ENCODE measurements around the gene NLRP3.
"Not testable (repeated sequence)": the region's sequence is repeated elsewhere in the genome, so short reads cannot be mapped to it uniquely, and the experiment has no call there.

The NLRP3 gene

GRCh38 chr1:247390996-247391395 lies 25.0 kb upstream of the NLRP3 start:
- DNase-seq: no peak

GRCh38 chr1:247392088-247392487 lies 23.9 kb upstream of the NLRP3 start:
- no peak for DNase-seq

DNA sequence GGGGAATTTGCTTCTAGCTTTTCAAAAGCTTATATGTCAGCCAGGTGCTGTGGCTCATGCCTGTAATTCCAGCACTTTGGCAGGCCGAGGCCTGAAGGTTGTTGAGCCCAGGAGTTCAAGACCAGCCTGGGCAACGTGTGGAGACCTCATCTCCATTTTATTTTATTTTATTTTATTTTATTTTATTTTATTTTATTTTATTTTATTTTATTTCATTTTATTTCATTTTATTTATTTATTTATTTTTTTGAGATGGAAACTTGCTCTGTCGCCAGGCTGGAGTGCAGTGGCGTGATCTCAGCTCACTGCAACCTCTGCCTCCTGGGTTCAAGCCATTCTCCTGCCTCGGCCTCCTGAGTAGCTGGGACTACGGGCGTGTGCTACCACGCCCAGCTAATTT lies 20.9 kb upstream of the NLRP3 start:
- DNase-seq: not testable (repeated sequence)

- DNase-seq: no peak
Observed at GRCh38 chr1:247400685-247401084, 15.3 kb upstream of the NLRP3 start.

DNA sequence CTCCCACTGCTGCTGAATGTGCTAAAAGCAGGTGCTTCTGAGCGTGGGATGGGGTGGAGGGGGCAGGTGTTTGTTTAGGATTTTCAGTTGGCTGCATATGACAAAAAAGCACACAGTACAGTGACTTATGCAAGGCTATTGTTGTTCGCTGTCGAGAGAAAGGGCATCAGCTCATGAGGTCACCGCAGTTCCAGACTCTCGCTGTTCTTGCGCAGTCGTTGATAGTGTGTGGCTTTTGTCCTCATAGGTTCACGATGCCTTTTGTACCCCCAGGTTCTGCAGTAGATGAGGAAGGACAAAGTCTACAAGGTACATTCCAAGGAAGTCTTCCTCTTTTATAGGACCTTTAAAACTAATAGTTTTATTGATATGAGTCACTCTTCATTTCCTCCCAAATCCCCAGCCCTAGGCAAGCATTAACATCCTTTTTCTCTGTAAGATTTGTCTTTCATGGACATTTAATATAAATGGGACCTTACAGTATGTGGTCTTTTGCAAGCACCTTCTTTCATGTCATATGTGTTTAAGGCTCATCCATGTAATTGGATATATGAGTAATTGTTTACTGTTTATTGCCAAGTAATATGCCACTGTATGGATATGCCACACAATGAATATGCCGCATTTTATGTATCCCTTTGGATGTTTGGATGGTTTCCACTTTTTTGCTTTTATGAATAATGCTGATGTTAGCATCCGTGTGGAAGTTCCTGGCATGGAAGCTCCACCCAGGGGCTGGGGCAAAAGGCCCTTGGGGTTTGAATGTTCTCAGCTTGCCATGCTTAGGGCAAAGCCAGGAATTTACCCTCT lies 14.5 kb upstream of the NLRP3 start:
- DNase-seq: no peak

- no peak for DNase-seq
Observed at GRCh38 chr1:247402120-247402675, 13.8 kb upstream of the NLRP3 start.

GRCh38 chr1:247406014-247406656 lies 9.8 kb upstream of the NLRP3 start:
- no peak for DNase-seq

- DNase-seq: no peak
Observed at GRCh38 chr1:247407180-247407616, 8.8 kb upstream of the NLRP3 start.

- DNase-seq: no peak
Observed at GRCh38 chr1:247408100-247408499, 7.9 kb upstream of the NLRP3 start.

- DNase-seq: no peak
Observed at GRCh38 chr1:247409869-247410544, 6.0 kb upstream of the NLRP3 start.

DNA sequence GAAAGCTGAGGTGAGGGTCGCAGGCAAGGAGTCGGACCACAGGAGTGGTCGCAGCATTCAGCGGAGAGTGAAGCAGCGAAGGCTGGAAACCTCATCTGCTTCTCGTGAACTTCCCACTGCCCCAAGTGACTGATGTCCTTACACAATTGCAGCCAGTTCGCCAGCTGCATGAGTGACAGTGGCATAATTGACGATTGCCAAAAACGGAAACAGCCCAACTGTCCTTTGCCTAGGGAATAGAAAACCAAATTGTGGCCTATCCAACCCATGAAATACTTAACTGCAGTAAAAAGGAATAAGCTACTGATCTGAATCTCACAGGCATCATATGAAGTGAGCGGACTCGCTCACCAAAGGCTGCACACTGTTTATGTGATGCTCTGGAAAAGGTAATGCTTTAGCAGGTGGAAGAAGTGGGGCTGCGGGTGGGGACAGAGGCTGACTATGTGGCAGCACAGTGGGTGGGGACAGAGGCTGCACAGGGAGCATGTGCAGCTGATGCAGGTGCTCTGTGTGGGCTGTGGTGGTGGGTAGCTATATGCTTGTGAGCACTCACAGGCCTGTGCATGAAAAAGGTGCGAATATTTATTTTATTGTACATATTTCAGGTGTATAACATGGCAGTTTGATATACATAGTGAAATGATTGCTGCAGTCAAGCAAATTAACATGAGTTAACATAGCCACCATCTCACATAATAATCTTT lies 4.2 kb upstream of the NLRP3 start:
- DNase-seq: no peak

- DNase-seq: no peak
Observed at GRCh38 chr1:247417831-247418230, 1.9 kb downstream of the NLRP3 start.

GRCh38 chr1:247419336-247419735 lies 3.4 kb downstream of the NLRP3 start:
- DNase-seq: no peak

DNA sequence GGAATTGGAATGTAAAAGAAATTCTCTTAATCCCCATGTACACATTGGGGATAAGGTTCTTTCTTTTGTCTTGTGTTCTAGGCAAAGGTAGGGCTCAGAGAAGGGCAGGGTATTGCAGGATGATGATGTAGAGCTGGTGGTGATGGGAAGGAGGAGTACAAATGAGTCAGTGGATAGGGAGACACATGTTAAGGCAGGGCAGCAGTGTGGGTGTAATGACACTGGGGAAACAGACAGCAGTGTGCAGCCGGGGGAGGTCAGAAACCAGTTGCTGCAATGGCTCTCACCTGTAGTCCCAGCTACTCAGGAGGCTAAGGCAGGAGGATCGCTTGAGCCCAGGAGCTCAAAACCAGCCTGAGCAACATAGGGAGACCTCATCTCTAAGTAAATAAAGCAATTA lies 5.1 kb downstream of the NLRP3 start:
- no peak for DNase-seq

GRCh38 chr1:247429496-247429895 lies 13.5 kb downstream of the NLRP3 start:
- no peak for DNase-seq

DNA sequence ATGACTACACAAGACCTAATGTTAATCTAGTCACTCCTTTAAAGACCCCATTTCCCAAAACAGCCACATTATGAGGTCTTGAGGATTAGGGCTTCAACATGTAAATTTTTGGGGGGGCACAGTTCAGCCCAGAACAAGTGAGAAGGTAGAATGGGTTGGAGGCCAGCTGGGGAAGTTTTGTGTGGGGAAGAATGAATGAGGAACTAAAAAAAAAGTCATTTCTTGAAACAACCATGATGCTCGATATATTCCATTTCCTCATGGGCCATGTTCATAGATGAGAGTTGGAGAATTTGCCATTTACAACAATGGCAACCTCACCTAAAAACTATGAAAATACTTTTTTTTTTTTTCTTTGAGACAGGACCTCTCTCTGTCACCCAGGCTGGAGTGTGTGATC lies 14.5 kb downstream of the NLRP3 start:
- no peak for DNase-seq

- no peak for DNase-seq
Observed at GRCh38 chr1:247431643-247432042, 15.7 kb downstream of the NLRP3 start.

GRCh38 chr1:247434005-247434404 lies 18.0 kb downstream of the NLRP3 start:
- DNase-seq: no peak

GRCh38 chr1:247435030-247435758 lies 19.2 kb downstream of the NLRP3 start:
- no peak for DNase-seq

DNA sequence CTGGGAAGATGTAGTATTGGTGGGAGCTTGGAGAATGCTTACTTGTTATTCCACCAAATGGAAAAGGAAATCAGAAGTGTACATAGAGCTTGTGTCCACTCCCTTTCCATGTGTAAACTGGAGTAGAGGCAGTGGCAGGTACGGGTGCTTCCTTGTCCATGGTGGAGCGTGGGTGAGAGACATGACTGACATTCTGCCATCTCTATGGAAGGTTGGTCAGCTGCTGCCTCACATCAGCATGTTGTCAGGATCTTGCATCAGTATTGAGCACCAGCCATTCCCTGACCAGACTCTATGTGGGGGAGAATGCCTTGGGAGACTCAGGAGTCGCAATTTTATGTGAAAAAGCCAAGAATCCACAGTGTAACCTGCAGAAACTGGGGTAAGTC lies 19.8 kb downstream of the NLRP3 start:
- no peak for DNase-seq

DNA sequence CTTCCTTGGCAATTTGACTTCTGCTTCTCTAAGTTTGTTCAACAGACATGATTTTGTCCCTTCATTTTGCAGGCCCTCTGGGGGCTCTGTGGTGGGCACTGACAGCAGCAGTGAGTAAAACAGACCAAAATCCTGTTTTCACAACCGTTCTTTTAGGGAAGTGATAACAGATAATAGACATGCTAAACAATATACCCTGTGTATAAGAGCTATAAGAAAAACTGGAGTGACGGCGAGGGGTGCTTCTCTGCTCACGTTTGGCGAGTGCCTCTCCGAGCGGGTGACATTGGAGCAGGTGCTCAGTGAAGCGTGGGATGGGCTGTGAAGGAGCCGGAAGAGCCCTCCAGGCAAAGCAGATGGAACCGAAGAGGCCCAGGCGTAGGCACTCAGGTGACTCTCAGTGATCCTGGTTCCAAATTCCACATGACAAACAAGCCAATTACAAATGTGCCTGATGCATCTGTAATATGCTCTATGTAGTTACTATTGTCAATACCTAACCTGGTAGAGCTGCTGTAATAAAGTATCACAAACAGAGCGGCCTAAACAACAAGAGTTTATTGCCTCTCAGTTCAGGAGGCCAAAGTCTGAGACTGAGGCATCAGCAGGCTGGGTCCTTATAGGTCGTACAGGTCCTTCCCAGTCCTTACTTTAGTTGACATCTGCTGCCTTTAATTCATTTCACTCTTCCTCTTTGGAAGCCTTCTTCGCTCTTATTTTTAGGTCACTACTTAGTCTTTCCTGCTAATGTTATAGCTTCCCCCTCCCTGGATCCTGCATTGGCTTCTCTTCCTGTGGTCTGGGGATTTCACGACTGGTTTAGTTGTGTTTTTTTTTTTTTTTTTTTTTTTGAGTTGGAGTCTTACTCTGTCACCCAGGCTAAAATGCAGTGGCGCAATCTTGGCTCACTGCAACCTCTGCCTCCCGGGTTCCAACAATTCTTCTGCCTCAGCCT lies 21.9 kb downstream of the NLRP3 start:
- DNase-seq: no peak
